Measurements from ENCODE around the gene MINK1.
"Not testable (repeated sequence)": the region's sequence is repeated elsewhere in the genome, so short reads cannot be mapped to it uniquely, and the experiment has no call there.

Gene MINK1

GRCh38 chr17:4812690-4813089 lies 20.4 kb upstream of the MINK1 start:
- no peak for DNase-seq

GRCh38 chr17:4815043-4815675 lies 18.0 kb upstream of the MINK1 start:
- DNase-seq, result no peak

- DNase-seq, result no peak
Observed at GRCh38 chr17:4816826-4817225, 16.3 kb upstream of the MINK1 start.

- no peak for DNase-seq
Observed at GRCh38 chr17:4818276-4818675, 14.9 kb upstream of the MINK1 start.

- DNase-seq, result no peak
Observed at GRCh38 chr17:4822835-4823234, 10.3 kb upstream of the MINK1 start.

- DNase-seq, result no peak
Observed at GRCh38 chr17:4823373-4824089, 9.6 kb upstream of the MINK1 start.

GRCh38 chr17:4827399-4827798 lies 5.7 kb upstream of the MINK1 start:
- no peak for DNase-seq

GRCh38 chr17:4832829-4833177 lies 337 bp upstream of the MINK1 start:
- not testable (repeated sequence) for DNase-seq

- peak; percentile 13 for DNase-seq
Observed at GRCh38 chr17:4833941-4834680, 971 bp downstream of the MINK1 start.

- no peak for DNase-seq
Observed at GRCh38 chr17:4834681-4835020, 1.5 kb downstream of the MINK1 start.

- DNase-seq, result no peak
Observed at GRCh38 chr17:4836221-4836620, 3.1 kb downstream of the MINK1 start.

- DNase-seq, result no peak
Observed at GRCh38 chr17:4837471-4838308, 4.5 kb downstream of the MINK1 start.

GRCh38 chr17:4838309-4838785 lies 5.2 kb downstream of the MINK1 start:
- DNase-seq, result no peak

GRCh38 chr17:4839221-4839620 lies 6.1 kb downstream of the MINK1 start:
- DNase-seq, result no peak

- no peak for DNase-seq
Observed at GRCh38 chr17:4839965-4840892, 7.1 kb downstream of the MINK1 start.

GRCh38 chr17:4840893-4841242 lies 7.7 kb downstream of the MINK1 start:
- no peak for DNase-seq

- DNase-seq, result no peak
Observed at GRCh38 chr17:4842376-4842775, 9.2 kb downstream of the MINK1 start.

GRCh38 chr17:4843321-4844000 lies 10.3 kb downstream of the MINK1 start:
- DNase-seq, result no peak

GRCh38 chr17:4845118-4845517 lies 12.0 kb downstream of the MINK1 start:
- no peak for DNase-seq

GRCh38 chr17:4846635-4847390 lies 13.7 kb downstream of the MINK1 start:
- no peak for DNase-seq
